ENCODE results near the gene BCAT1. TPM values are rescaled to one million over a fixed set of nuclear protein-coding genes. Genes with fewer than 3 reads are reported as not detected.

Gene BCAT1
- polyA plus RNA-seq, 2 donors = 0.38 to 1.0 TPM

GRCh38 chr12:24979976-24980730, 31.3 kb upstream of the BCAT1 start:
- no peaks in the 10 kb centered on the region for H3K4me1 ChIP-seq (ENCODE audit: control insufficient read depth in 2 of 2, insufficient read depth in 2 of 2, low read length in 1 of 2)
- H3K9me3 ChIP-seq (ENCODE audit: control insufficient read depth in 2 of 2, insufficient read depth in 1 of 2, low read depth in 1 of 2, low read length in 1 of 2) = no peaks in the 10 kb centered on the region
- 68% methylated on average over 8 of the region's 8 CpGs for WGBS, 2 donors
- no peaks in the 10 kb centered on the region for H3K36me3 ChIP-seq (ENCODE audit: control insufficient read depth in 2 of 2, insufficient read depth in 2 of 2, low read length in 1 of 2)
- H3K27me3 ChIP-seq (ENCODE audit: control insufficient read depth in 1 of 2, insufficient read depth in 2 of 2, low read length in 2 of 2) = no peaks in the 10 kb centered on the region
- H3K27ac ChIP-seq (ENCODE audit: low read depth in 2 of 2, low read length in 1 of 2) = no peak overlapping the region
- no peak overlapping the region for H3K4me3 ChIP-seq (ENCODE audit: low read depth in 1 of 2, low read length in 2 of 2)

GRCh38 chr12:24979329-24979728, 30.4 kb upstream of the BCAT1 start:
- whole genome bisulfite sequencing, 2 donors = 74 to 77% methylated on average over 5 of the region's 5 CpGs

GRCh38 chr12:24977711-24978110, 28.8 kb upstream of the BCAT1 start:
- H3K9me3 ChIP-seq (ENCODE audit: control insufficient read depth in 2 of 2, insufficient read depth in 1 of 2, low read depth in 1 of 2, low read length in 1 of 2) = no peaks in the 10 kb centered on the region
- no peaks in the 10 kb centered on the region for H3K27me3 ChIP-seq (ENCODE audit: control insufficient read depth in 1 of 2, insufficient read depth in 2 of 2, low read length in 2 of 2)
- 84 to 86% methylated on average over 1 of the region's 1 CpG for WGBS, 2 donors
- H3K36me3 ChIP-seq (ENCODE audit: control insufficient read depth in 2 of 2, insufficient read depth in 2 of 2, low read length in 1 of 2) = no peaks in the 10 kb centered on the region
- H3K4me1 ChIP-seq (ENCODE audit: control insufficient read depth in 2 of 2, insufficient read depth in 2 of 2, low read length in 1 of 2) = no peaks in the 10 kb centered on the region
- H3K27ac ChIP-seq (ENCODE audit: low read depth in 2 of 2, low read length in 1 of 2) = no peak overlapping the region
- H3K4me3 ChIP-seq (ENCODE audit: low read depth in 1 of 2, low read length in 2 of 2) = no peak overlapping the region

More at GRCh38 chr12:24979329-24979728, 30.4 kb upstream of the BCAT1 start:
- Histone ChIP-seq H3K4me1 (ENCODE audit: control insufficient read depth in 2 of 2, insufficient read depth in 2 of 2, low read length in 1 of 2) (no peaks in the 10 kb centered on the region), H3K4me3 (ENCODE audit: low read depth in 1 of 2, low read length in 2 of 2) (no peak overlapping the region), H3K27me3 (ENCODE audit: control insufficient read depth in 1 of 2, insufficient read depth in 2 of 2, low read length in 2 of 2) (no peaks in the 10 kb centered on the region), H3K36me3 (ENCODE audit: control insufficient read depth in 2 of 2, insufficient read depth in 2 of 2, low read length in 1 of 2) (no peaks in the 10 kb centered on the region), H3K27ac (ENCODE audit: low read depth in 2 of 2, low read length in 1 of 2) (no peak overlapping the region), H3K9me3 (ENCODE audit: control insufficient read depth in 2 of 2, insufficient read depth in 1 of 2, low read depth in 1 of 2, low read length in 1 of 2) (no peaks in the 10 kb centered on the region)

GRCh38 chr12:24977060-24977459, 28.2 kb upstream of the BCAT1 start:
- 58 to 59% methylated on average over 4 of the region's 4 CpGs for WGBS, 2 donors
- Histone ChIP-seq H3K27me3 (ENCODE audit: control insufficient read depth in 1 of 2, insufficient read depth in 2 of 2, low read length in 2 of 2) (no peaks in the 10 kb centered on the region), H3K27ac (ENCODE audit: low read depth in 2 of 2, low read length in 1 of 2) (no peak overlapping the region), H3K36me3 (ENCODE audit: control insufficient read depth in 2 of 2, insufficient read depth in 2 of 2, low read length in 1 of 2) (no peaks in the 10 kb centered on the region), H3K4me1 (ENCODE audit: control insufficient read depth in 2 of 2, insufficient read depth in 2 of 2, low read length in 1 of 2) (no peaks in the 10 kb centered on the region), H3K4me3 (ENCODE audit: low read depth in 1 of 2, low read length in 2 of 2) (no peak overlapping the region), H3K9me3 (ENCODE audit: control insufficient read depth in 2 of 2, insufficient read depth in 1 of 2, low read depth in 1 of 2, low read length in 1 of 2) (no peaks in the 10 kb centered on the region)

- no peak overlapping the region for H3K4me3 ChIP-seq (ENCODE audit: low read depth in 1 of 2, low read length in 2 of 2)
- no peak overlapping the region for H3K27ac ChIP-seq (ENCODE audit: low read depth in 2 of 2, low read length in 1 of 2)
Measured at GRCh38 chr12:24975425-24975824, 26.5 kb upstream of the BCAT1 start.

GRCh38 chr12:24974216-24974615, 25.3 kb upstream of the BCAT1 start:
- 66 to 70% methylated on average over 3 of the region's 3 CpGs for WGBS, 2 donors
- no peaks in the 10 kb centered on the region for H3K36me3 ChIP-seq (ENCODE audit: control insufficient read depth in 2 of 2, insufficient read depth in 2 of 2, low read length in 1 of 2)
- no peak overlapping the region for H3K27ac ChIP-seq (ENCODE audit: low read depth in 2 of 2, low read length in 1 of 2)
- no peaks in the 10 kb centered on the region for H3K27me3 ChIP-seq (ENCODE audit: control insufficient read depth in 1 of 2, insufficient read depth in 2 of 2, low read length in 2 of 2)
- no peak overlapping the region for H3K4me3 ChIP-seq (ENCODE audit: low read depth in 1 of 2, low read length in 2 of 2)
- H3K4me1 ChIP-seq (ENCODE audit: control insufficient read depth in 2 of 2, insufficient read depth in 2 of 2, low read length in 1 of 2) = no peaks in the 10 kb centered on the region
- no peaks in the 10 kb centered on the region for H3K9me3 ChIP-seq (ENCODE audit: control insufficient read depth in 2 of 2, insufficient read depth in 1 of 2, low read depth in 1 of 2, low read length in 1 of 2)

More at GRCh38 chr12:24975425-24975824, 26.5 kb upstream of the BCAT1 start:
- no peaks in the 10 kb centered on the region for H3K9me3 ChIP-seq (ENCODE audit: control insufficient read depth in 2 of 2, insufficient read depth in 1 of 2, low read depth in 1 of 2, low read length in 1 of 2)
- no peaks in the 10 kb centered on the region for H3K4me1 ChIP-seq (ENCODE audit: control insufficient read depth in 2 of 2, insufficient read depth in 2 of 2, low read length in 1 of 2)
- H3K36me3 ChIP-seq (ENCODE audit: control insufficient read depth in 2 of 2, insufficient read depth in 2 of 2, low read length in 1 of 2) = no peaks in the 10 kb centered on the region
- H3K27me3 ChIP-seq (ENCODE audit: control insufficient read depth in 1 of 2, insufficient read depth in 2 of 2, low read length in 2 of 2) = no peaks in the 10 kb centered on the region

- Histone ChIP-seq H3K27ac (ENCODE audit: low read depth in 2 of 2, low read length in 1 of 2) (no peak overlapping the region), H3K36me3 (ENCODE audit: control insufficient read depth in 2 of 2, insufficient read depth in 2 of 2, low read length in 1 of 2) (no peaks in the 10 kb centered on the region), H3K27me3 (ENCODE audit: control insufficient read depth in 1 of 2, insufficient read depth in 2 of 2, low read length in 2 of 2) (no peaks in the 10 kb centered on the region), H3K4me1 (ENCODE audit: control insufficient read depth in 2 of 2, insufficient read depth in 2 of 2, low read length in 1 of 2) (no peaks in the 10 kb centered on the region), H3K9me3 (ENCODE audit: control insufficient read depth in 2 of 2, insufficient read depth in 1 of 2, low read depth in 1 of 2, low read length in 1 of 2) (no peaks in the 10 kb centered on the region), H3K4me3 (ENCODE audit: low read depth in 1 of 2, low read length in 2 of 2) (no peak overlapping the region)
- 94 to 96% methylated on average over 1 of the region's 1 CpG for WGBS, 2 donors
Measured at GRCh38 chr12:24972078-24972477, 23.2 kb upstream of the BCAT1 start.

GRCh38 chr12:24970177-24970576, 21.3 kb upstream of the BCAT1 start:
- Histone ChIP-seq H3K4me3 (ENCODE audit: low read depth in 1 of 2, low read length in 2 of 2) (no peak overlapping the region), H3K9me3 (ENCODE audit: control insufficient read depth in 2 of 2, insufficient read depth in 1 of 2, low read depth in 1 of 2, low read length in 1 of 2) (no peaks in the 10 kb centered on the region), H3K36me3 (ENCODE audit: control insufficient read depth in 2 of 2, insufficient read depth in 2 of 2, low read length in 1 of 2) (no peaks in the 10 kb centered on the region), H3K27ac (ENCODE audit: low read depth in 2 of 2, low read length in 1 of 2) (no peak overlapping the region), H3K27me3 (ENCODE audit: control insufficient read depth in 1 of 2, insufficient read depth in 2 of 2, low read length in 2 of 2) (no peaks in the 10 kb centered on the region), H3K4me1 (ENCODE audit: control insufficient read depth in 2 of 2, insufficient read depth in 2 of 2, low read length in 1 of 2) (no peaks in the 10 kb centered on the region)
- 68 to 75% methylated on average over 6 of the region's 6 CpGs for WGBS, 2 donors

- Histone ChIP-seq H3K27ac (ENCODE audit: low read depth in 2 of 2, low read length in 1 of 2) (no peak overlapping the region), H3K4me3 (ENCODE audit: low read depth in 1 of 2, low read length in 2 of 2) (no peak overlapping the region), H3K4me1 (ENCODE audit: control insufficient read depth in 2 of 2, insufficient read depth in 2 of 2, low read length in 1 of 2) (no peaks in the 10 kb centered on the region), H3K36me3 (ENCODE audit: control insufficient read depth in 2 of 2, insufficient read depth in 2 of 2, low read length in 1 of 2) (no peaks in the 10 kb centered on the region), H3K27me3 (ENCODE audit: control insufficient read depth in 1 of 2, insufficient read depth in 2 of 2, low read length in 2 of 2) (no peaks in the 10 kb centered on the region), H3K9me3 (ENCODE audit: control insufficient read depth in 2 of 2, insufficient read depth in 1 of 2, low read depth in 1 of 2, low read length in 1 of 2) (no peaks in the 10 kb centered on the region)
- 90 to 92% methylated on average over 15 of the region's 15 CpGs for WGBS, 2 donors
Measured at GRCh38 chr12:24966951-24967564, 18.2 kb upstream of the BCAT1 start.

GRCh38 chr12:24964342-24964741, 15.4 kb upstream of the BCAT1 start:
- Histone ChIP-seq H3K27me3 (ENCODE audit: control insufficient read depth in 1 of 2, insufficient read depth in 2 of 2, low read length in 2 of 2) (no peaks in the 10 kb centered on the region), H3K27ac (ENCODE audit: low read depth in 2 of 2, low read length in 1 of 2) (no peak overlapping the region), H3K4me1 (ENCODE audit: control insufficient read depth in 2 of 2, insufficient read depth in 2 of 2, low read length in 1 of 2) (no peaks in the 10 kb centered on the region), H3K9me3 (ENCODE audit: control insufficient read depth in 2 of 2, insufficient read depth in 1 of 2, low read depth in 1 of 2, low read length in 1 of 2) (peaks cover 0 to 3% of the 10 kb centered on the region in 2 donors), H3K36me3 (ENCODE audit: control insufficient read depth in 2 of 2, insufficient read depth in 2 of 2, low read length in 1 of 2) (no peaks in the 10 kb centered on the region), H3K4me3 (ENCODE audit: low read depth in 1 of 2, low read length in 2 of 2) (no peak overlapping the region)
- WGBS, 2 donors = 40 to 100% methylated on average over 1 of the region's 1 CpG

Data from esophagus (tissue), 2 donors.